Measurements from ENCODE around the gene LPCAT1.

DNA sequence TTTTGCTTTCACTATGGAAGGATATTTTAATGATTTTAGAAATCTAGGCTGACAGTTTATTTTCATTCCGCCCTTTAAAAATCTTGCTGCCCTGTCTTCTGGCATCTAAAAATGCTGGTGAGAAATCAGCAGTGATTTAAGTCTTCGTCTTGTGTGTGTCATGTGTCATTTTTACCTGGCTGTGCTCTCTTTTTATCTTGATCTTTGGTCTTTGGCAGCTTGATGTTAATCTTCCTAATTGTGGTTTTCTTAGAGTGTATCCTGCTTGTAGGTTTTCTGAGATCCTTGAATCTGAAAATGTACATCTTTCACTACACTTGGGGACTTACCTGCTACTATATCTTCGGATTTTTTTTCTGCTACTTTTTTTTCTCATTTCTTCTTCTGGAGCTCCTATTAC lies 11.9 kb upstream of the LPCAT1 start:
- no peak for TF ChIP-seq ZFP3 (CRISPR knock-in tag; IDR thresholded peaks at IDR 0.05)
- TF ChIP-seq ZC3H10 (CRISPR knock-in tag; IDR thresholded peaks at IDR 0.05), result no peak
- no peak for TF ChIP-seq TOX (CRISPR knock-in tag; IDR thresholded peaks at IDR 0.05; ENCODE audit: borderline replicate concordance)
- TF ChIP-seq, protein P1, sequence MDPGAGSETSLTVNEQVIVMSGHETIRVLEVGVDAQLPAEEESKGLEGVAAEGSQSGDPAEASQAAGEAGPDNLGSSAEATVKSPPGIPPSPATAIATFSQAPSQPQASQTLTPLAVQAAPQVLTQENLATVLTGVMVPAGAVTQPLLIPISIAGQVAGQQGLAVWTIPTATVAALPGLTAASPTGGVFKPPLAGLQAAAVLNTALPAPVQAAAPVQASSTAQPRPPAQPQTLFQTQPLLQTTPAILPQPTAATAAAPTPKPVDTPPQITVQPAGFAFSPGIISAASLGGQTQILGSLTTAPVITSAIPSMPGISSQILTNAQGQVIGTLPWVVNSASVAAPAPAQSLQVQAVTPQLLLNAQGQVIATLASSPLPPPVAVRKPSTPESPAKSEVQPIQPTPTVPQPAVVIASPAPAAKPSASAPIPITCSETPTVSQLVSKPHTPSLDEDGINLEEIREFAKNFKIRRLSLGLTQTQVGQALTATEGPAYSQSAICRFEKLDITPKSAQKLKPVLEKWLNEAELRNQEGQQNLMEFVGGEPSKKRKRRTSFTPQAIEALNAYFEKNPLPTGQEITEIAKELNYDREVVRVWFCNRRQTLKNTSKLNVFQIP (CRISPR knock-in tag; IDR thresholded peaks at IDR 0.05; ENCODE audit: borderline replicate concordance, low read depth), result no peak
- TF ChIP-seq ZFP30 (CRISPR knock-in tag; IDR thresholded peaks at IDR 0.05), result no peak
- no peak for TF ChIP-seq GLIS3 (CRISPR knock-in tag; IDR thresholded peaks at IDR 0.05)
- TF ChIP-seq, protein P2, sequence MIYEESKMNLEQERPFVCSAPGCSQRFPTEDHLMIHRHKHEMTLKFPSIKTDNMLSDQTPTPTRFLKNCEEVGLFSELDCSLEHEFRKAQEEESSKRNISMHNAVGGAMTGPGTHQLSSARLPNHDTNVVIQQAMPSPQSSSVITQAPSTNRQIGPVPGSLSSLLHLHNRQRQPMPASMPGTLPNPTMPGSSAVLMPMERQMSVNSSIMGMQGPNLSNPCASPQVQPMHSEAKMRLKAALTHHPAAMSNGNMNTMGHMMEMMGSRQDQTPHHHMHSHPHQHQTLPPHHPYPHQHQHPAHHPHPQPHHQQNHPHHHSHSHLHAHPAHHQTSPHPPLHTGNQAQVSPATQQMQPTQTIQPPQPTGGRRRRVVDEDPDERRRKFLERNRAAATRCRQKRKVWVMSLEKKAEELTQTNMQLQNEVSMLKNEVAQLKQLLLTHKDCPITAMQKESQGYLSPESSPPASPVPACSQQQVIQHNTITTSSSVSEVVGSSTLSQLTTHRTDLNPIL (CRISPR knock-in tag; IDR thresholded peaks at IDR 0.05; ENCODE audit: low read depth), result no peak
- no peak for TF ChIP-seq TCF4 (CRISPR knock-in tag; IDR thresholded peaks at IDR 0.05; ENCODE audit: borderline replicate concordance)
- no peak for TF ChIP-seq ZNF565 (CRISPR knock-in tag; conservative IDR thresholded peaks at IDR 0.05; ENCODE audit: low read depth)
- TF ChIP-seq, protein P3, sequence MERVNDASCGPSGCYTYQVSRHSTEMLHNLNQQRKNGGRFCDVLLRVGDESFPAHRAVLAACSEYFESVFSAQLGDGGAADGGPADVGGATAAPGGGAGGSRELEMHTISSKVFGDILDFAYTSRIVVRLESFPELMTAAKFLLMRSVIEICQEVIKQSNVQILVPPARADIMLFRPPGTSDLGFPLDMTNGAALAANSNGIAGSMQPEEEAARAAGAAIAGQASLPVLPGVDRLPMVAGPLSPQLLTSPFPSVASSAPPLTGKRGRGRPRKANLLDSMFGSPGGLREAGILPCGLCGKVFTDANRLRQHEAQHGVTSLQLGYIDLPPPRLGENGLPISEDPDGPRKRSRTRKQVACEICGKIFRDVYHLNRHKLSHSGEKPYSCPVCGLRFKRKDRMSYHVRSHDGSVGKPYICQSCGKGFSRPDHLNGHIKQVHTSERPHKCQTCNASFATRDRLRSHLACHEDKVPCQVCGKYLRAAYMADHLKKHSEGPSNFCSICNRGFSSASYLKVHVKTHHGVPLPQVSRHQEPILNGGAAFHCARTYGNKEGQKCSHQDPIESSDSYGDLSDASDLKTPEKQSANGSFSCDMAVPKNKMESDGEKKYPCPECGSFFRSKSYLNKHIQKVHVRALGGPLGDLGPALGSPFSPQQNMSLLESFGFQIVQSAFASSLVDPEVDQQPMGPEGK (CRISPR knock-in tag; IDR thresholded peaks at IDR 0.05; ENCODE audit: borderline replicate concordance), result no peak
- TF ChIP-seq ARNTL (CRISPR knock-in tag; IDR thresholded peaks at IDR 0.05; ENCODE audit: borderline replicate concordance, low read depth), result no peak
- TF ChIP-seq BACH2 (CRISPR knock-in tag; IDR thresholded peaks at IDR 0.05; ENCODE audit: borderline replicate concordance), result no peak
